Endothelial cell of umbilical vein (primary cell): ENCODE results near the gene VCL. TPM values are rescaled to one million over a fixed set of nuclear protein-coding genes. Genes with fewer than 3 reads are reported as not detected.
A peak's percentile ranks its signal among the peaks of the same experiment; 100 is the strongest.
"Not testable (repeated sequence)": the region's sequence is repeated elsewhere in the genome, so short reads cannot be mapped to it uniquely, and the experiment has no call there.

Experiments used
- BruUV-seq: library from RNA; stranded (reverse); fragments of 400-500 nt; replicated peaks from 2 replicates; lab custom pipeline; 2021; lab: Mats Ljungman, UMichigan
- CTCF ChIA-PET: fragments of 300-600, 350-600 bp; sonication (Branson Sonifier 250); formaldehyde crosslinking; loops from one replicate; lab custom pipeline; 2021; ENCODE audit warnings: antibody characterized with exemption, inconsistent platforms; lab: Charles Lee
- POLR2A ChIA-PET: fragments of 300-600, 350-600 bp; sonication (Branson Sonifier 250); formaldehyde crosslinking; loops from one replicate; lab custom pipeline; 2021; ENCODE audit warnings: antibody characterized with exemption, inconsistent platforms; lab: Charles Lee
- DNase-seq: peaks from one replicate; pipeline ENCODE4 v3.0.0-alpha.2; 2011; ENCODE audit warnings: low read depth, low spot score
- FAIRE-seq: peaks from 2 replicates; lab custom pipeline; 2011; peaks lifted over from hg19 to GRCh38; lab: Jason Lieb, UNC
- H2AFZ ChIP-seq: 2 replicates; pipeline ENCODE4 v1.6.0; 2012; ENCODE audit warnings: low read depth, low read length, control low read depth, inconsistent platforms
- H3K27ac ChIP-seq: 2 replicates; pipeline ENCODE4 v1.5.1; 2011; ENCODE audit warnings: low read depth, mild to moderate bottlenecking, control low read depth, low read length, moderate library complexity; ENCODE audit not compliant: insufficient read depth
- H3K27me3 ChIP-seq, 2 experiments: 2 replicates each; pipeline versions ENCODE4 v1.6.0 to v1.6.1; 2011; ENCODE audit warnings: low read length in 2 of 2, mixed read lengths in 1 of 2; ENCODE audit not compliant: control insufficient read depth in 2 of 2, insufficient read depth in 2 of 2
- H3K36me3 ChIP-seq, 2 experiments: 2 replicates in 1 of 2; 3 replicates in 1 of 2; pipeline ENCODE4 v1.5.1; 2011; ENCODE audit warnings: low read length in 2 of 2, mild to moderate bottlenecking in 1 of 2, moderate library complexity in 1 of 2; ENCODE audit not compliant: control insufficient read depth in 2 of 2, insufficient read depth in 2 of 2; ENCODE audit errors: extremely low read depth in 1 of 2
- H3K4me1 ChIP-seq: 3 replicates; pipeline ENCODE4 v1.5.1; 2011; ENCODE audit warnings: mild to moderate bottlenecking, low read length; ENCODE audit not compliant: control insufficient read depth, insufficient read depth; ENCODE audit errors: extremely low read depth
- H3K4me2 ChIP-seq: 2 replicates; pipeline ENCODE4 v1.6.1; 2011; ENCODE audit warnings: low read length, control low read depth, mixed read lengths; ENCODE audit not compliant: insufficient read depth
- H3K4me3 ChIP-seq, 3 experiments: fragments of 200-600 bp in 1 of 3; sonication (generic), shearing (Covaris generic) in 1 of 3; replicated peaks in 1 of 3; 2 replicates each; pipeline ENCODE4 v1.5.1; 2011 to 2016; ENCODE audit warnings: control low read depth in 3 of 3, low read length in 3 of 3, mild to moderate bottlenecking in 2 of 3, inconsistent platforms in 1 of 3, low read depth in 1 of 3, moderate library complexity in 1 of 3; ENCODE audit not compliant: insufficient read depth in 1 of 3
- H3K79me2 ChIP-seq: 2 replicates; pipeline ENCODE4 v1.6.0; 2012; ENCODE audit warnings: low read length, inconsistent platforms; ENCODE audit not compliant: control insufficient read depth, insufficient read depth
- H3K9ac ChIP-seq: replicated peaks from 2 replicates; pipeline ENCODE3; 2011; ENCODE audit warnings: low read length, control low read depth; ENCODE audit not compliant: insufficient read depth; ENCODE audit errors: extremely low read depth
- H3K9me1 ChIP-seq: replicated peaks from 3 replicates; pipeline ENCODE4 v1.6.0; 2011; ENCODE audit warnings: mild to moderate bottlenecking, low read length; ENCODE audit not compliant: control insufficient read depth, insufficient read depth; ENCODE audit errors: extremely low read depth
- H3K9me3 ChIP-seq: replicated peaks from 2 replicates; pipeline ENCODE4 v1.5.1; 2012; ENCODE audit warnings: low read length, inconsistent platforms; ENCODE audit not compliant: control insufficient read depth, insufficient read depth
- H4K20me1 ChIP-seq: replicated peaks from 2 replicates; pipeline ENCODE3; 2011; ENCODE audit warnings: mild to moderate bottlenecking, low read length; ENCODE audit not compliant: control insufficient read depth, insufficient read depth; ENCODE audit errors: extremely low read depth
- EZH2 ChIP-seq: IDR thresholded peaks from 2 replicates; pipeline ENCODE4 v1.6.1; 2012; ENCODE audit warnings: borderline replicate concordance, low read depth, mild to moderate bottlenecking, moderate library complexity, low read length, inconsistent platforms; ENCODE audit not compliant: severe bottlenecking
- JUN ChIP-seq: IDR thresholded peaks from 2 replicates; pipeline ENCODE4 v1.6.1; 2011; ENCODE audit warnings: borderline replicate concordance, low read depth; ENCODE audit not compliant: insufficient read length, insufficient read depth
- dilution Hi-C: fragments of 300-500 bp; cut with MboI; formaldehyde crosslinking; loops from one replicate; pipeline ENCODE4 v1.15.0; 2019; ENCODE audit warnings: low sequenced_read_pairs; ENCODE audit not compliant: extremely low pct_ligation_motif_present
- intact Hi-C: fragments of 100-400 bp; cut with micrococcal nuclease; formaldehyde crosslinking; loops from one replicate; pipeline ENCODE4 v1.10.0; 2022
- polyA plus RNA-seq, 4 experiments: library from polyadenylated mRNA; depleted of rRNA in 3 of 4; stranded (reverse) in 3 of 4; unstranded in 1 of 4; fragments of >200 nt; gene quantifications; 2 replicates each; pipeline versions ENCODE4 v1.2.1 to v1.2.3, GENCODE V29; 2011 to 2012; ENCODE audit warnings: missing spikeins in 1 of 4
- total RNA-seq: library from RNA; stranded (reverse); gene quantifications from 2 replicates; pipeline ENCODE4 v1.2.3, GENCODE V29; 2021

The VCL gene
- total and polyA plus RNA-seq, 2 donors (not counting 3 experiments of a cell fraction or from before 2014, with no cell fraction given) = 95.4 to 231 TPM

DNA sequence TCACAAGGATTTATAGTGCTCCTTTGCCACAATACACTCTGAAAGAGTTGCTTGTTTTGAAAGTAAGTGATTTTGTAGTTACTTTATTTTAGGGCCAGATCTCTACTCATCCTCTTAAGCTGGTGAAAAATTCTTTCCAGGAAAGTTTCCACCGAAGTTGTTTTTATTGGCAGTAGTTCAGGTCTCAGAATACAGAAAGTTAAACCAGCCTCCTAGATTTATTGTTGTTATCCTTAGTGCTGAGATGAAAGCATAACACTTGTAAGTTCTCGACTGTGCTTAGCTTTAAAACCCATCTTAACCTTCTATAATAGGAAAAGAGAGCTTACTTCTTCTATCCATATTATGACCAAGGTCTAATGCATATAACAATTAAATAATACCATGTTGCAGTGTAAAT is 147.2 kb downstream of the VCL start:
- no peak for TF ChIP-seq EZH2
- no peak for TF ChIP-seq JUN
- Histone ChIP-seq H3K79me2 (peaks cover 93% of the 10 kb centered on the region), H3K9me1 (no peaks in the 10 kb centered on the region), H3K36me3 (peaks cover 0 to 4% of the 10 kb centered on the region in 2 experiments), H3K27ac (peak overlapping the region; percentile 47), H3K4me1 (peaks cover 25% of the 10 kb centered on the region), H3K9ac (no peak overlapping the region), H3K9me3 (no peaks in the 10 kb centered on the region), H3K4me2 (peak overlapping the region; percentile 85), H4K20me1 (peaks cover 11% of the 10 kb centered on the region), H3K27me3 (no peaks in the 10 kb centered on the region), H2AFZ (no peak overlapping the region), H3K4me3 (peak overlapping the region in 1 of 3 experiments; percentile 33)
- BruUV-seq = no TSS peak
- FAIRE-seq = peak; percentile 97
- intact Hi-C loops (no loop called here), dilution Hi-C loops (no loop called here)
- ChIA-PET POLR2A (no interaction called here), CTCF (interaction anchor here (0.7 to 1.8 kb wide), 14 partner anchors 11 to 259 kb away, joined by 3 to 23 read pairs (median 3); no protein-coding TSS in a partner anchor)
- DNase-seq = peak; percentile 97

- H3K4me1 ChIP-seq = peaks cover 27% of the 10 kb centered on the region
- H3K27ac ChIP-seq, H3K4me2 ChIP-seq, dilution Hi-C loops, H3K9me3 ChIP-seq, H2AFZ ChIP-seq, H3K27me3 ChIP-seq, intact Hi-C loops, H3K9ac ChIP-seq, DNase-seq, H3K36me3 ChIP-seq, BruUV-seq, H3K9me1 ChIP-seq, FAIRE-seq, H3K4me3 ChIP-seq: not testable (repeated sequence)
- peaks cover 11% of the 10 kb centered on the region for H4K20me1 ChIP-seq
- ChIA-PET POLR2A (interaction anchor here (1.3 kb wide), 1 partner anchor 29 kb away, joined by 4 read pairs; no protein-coding TSS in a partner anchor), CTCF (interaction anchor here (1.0 to 1.1 kb wide), 2 partner anchors 10 to 64 kb away, joined by 3 to 4 read pairs; no protein-coding TSS in a partner anchor)
- H3K79me2 ChIP-seq = peaks cover 82% of the 10 kb centered on the region
Observed at GRCh38 chr10:74146980-74147379, 149.1 kb downstream of the VCL start.
